H1 (cell line): Measurements from ENCODE around the gene KRT1. TPM values are rescaled to one million over a fixed set of nuclear protein-coding genes. Genes with fewer than 3 reads are reported as not detected.

ENCODE experiments used
- CTCF ChIA-PET: fragments of 300-600 bp; sonication (Branson Sonifier 250); formaldehyde crosslinking; loops from one replicate; lab custom pipeline; 2021; ENCODE audit not compliant: partially characterized antibody; lab: Charles Lee
- POLR2A ChIA-PET: fragments of 300-600 bp; sonication (Branson Sonifier 250); formaldehyde crosslinking; loops from one replicate; lab custom pipeline; 2021; ENCODE audit warnings: inconsistent platforms; ENCODE audit not compliant: partially characterized antibody; lab: Charles Lee
- DNase-seq, 2 experiments: peaks; one replicate each; pipeline versions ENCODE4 v3.0.0 to v3.0.0-alpha.2; 2010 to 2022; ENCODE audit warnings: low spot score in 2 of 2, low read depth in 1 of 2, mixed read lengths in 1 of 2
- FAIRE-seq: peaks from 2 replicates; lab custom pipeline; 2011; peaks lifted over from hg19 to GRCh38; lab: Jason Lieb, UNC
- H2AFZ ChIP-seq: 2 replicates; pipeline ENCODE4 v1.8.1; 2012; ENCODE audit warnings: low read length, inconsistent platforms
- H2AK5ac ChIP-seq: 2 replicates; pipeline ENCODE4 v1.6.1; 2013; ENCODE audit warnings: low read depth, low read length
- H2BK120ac ChIP-seq: replicated peaks from 2 replicates; pipeline ENCODE3; 2013; ENCODE audit warnings: low read depth, low read length, inconsistent platforms
- H2BK12ac ChIP-seq: 2 replicates; pipeline ENCODE4 v1.6.1; 2013; ENCODE audit warnings: low read depth, low read length
- H2BK15ac ChIP-seq: 2 replicates; pipeline ENCODE4 v1.6.1; 2013; ENCODE audit warnings: low read length
- H2BK20ac ChIP-seq: 2 replicates; pipeline ENCODE4 v1.6.1; 2013; ENCODE audit warnings: low read length
- H2BK5ac ChIP-seq: 2 replicates; pipeline ENCODE4 v1.6.1; 2013; ENCODE audit warnings: low read depth, low read length
- H3K14ac ChIP-seq: 2 replicates; pipeline ENCODE4 v1.6.1; 2013; ENCODE audit warnings: inconsistent platforms; ENCODE audit not compliant: insufficient read length
- H3K18ac ChIP-seq: 2 replicates; pipeline ENCODE4 v1.6.1; 2013; ENCODE audit warnings: low read length; ENCODE audit errors: extremely low read depth
- H3K23ac ChIP-seq: 2 replicates; pipeline ENCODE4 v1.6.1; 2013; ENCODE audit warnings: inconsistent platforms; ENCODE audit not compliant: insufficient read length
- H3K23me2 ChIP-seq: 2 replicates; pipeline ENCODE4 v1.6.1; 2013; ENCODE audit warnings: low read depth, low read length
- H3K27ac ChIP-seq: 2 replicates; pipeline ENCODE4 v1.6.1; 2011; ENCODE audit warnings: low read depth, low read length, inconsistent platforms
- H3K27me3 ChIP-seq, 4 experiments: replicated peaks in 1 of 4; 1 replicate in 1 of 4; 2 replicates in 3 of 4; pipeline versions ENCODE4 v1.6.1 to v1.8.1; 2011 to 2013; ENCODE audit warnings: low read length in 3 of 4, mild to moderate bottlenecking in 3 of 4, inconsistent platforms in 2 of 4, mixed read lengths in 2 of 4, moderate library complexity in 1 of 4; ENCODE audit not compliant: control insufficient read depth in 3 of 4, insufficient read depth in 3 of 4; ENCODE audit errors: extremely low read depth in 1 of 4
- H3K36me3 ChIP-seq, 4 experiments: 2 replicates each; pipeline versions ENCODE4 v1.6.1 to v1.8.1; 2011 to 2013; ENCODE audit warnings: mild to moderate bottlenecking in 4 of 4, low read length in 3 of 4, moderate library complexity in 2 of 4, control low read depth in 1 of 4, inconsistent platforms in 1 of 4; ENCODE audit not compliant: insufficient read depth in 4 of 4, control insufficient read depth in 2 of 4
- H3K4ac ChIP-seq: replicated peaks from 2 replicates; pipeline ENCODE3; 2013; ENCODE audit warnings: low read length, low read depth, mixed read lengths, inconsistent platforms; ENCODE audit not compliant: insufficient read length
- H3K4me1 ChIP-seq, 4 experiments: replicated peaks in 1 of 4; 1 replicate in 1 of 4; 2 replicates in 3 of 4; pipeline versions ENCODE4 v1.6.1 to v1.8.1; 2011 to 2013; ENCODE audit warnings: low read length in 3 of 4, inconsistent platforms in 2 of 4, mixed read lengths in 1 of 4; ENCODE audit not compliant: insufficient read depth in 4 of 4, control insufficient read depth in 3 of 4
- H3K4me2 ChIP-seq, 2 experiments: 2 replicates each; pipeline versions ENCODE4 v1.6.1 to v1.8.1; 2011 to 2013; ENCODE audit warnings: low read depth in 2 of 2, low read length in 2 of 2, control low read depth in 1 of 2, inconsistent platforms in 1 of 2, mild to moderate bottlenecking in 1 of 2; ENCODE audit not compliant: insufficient read depth in 1 of 2
- H3K4me3 ChIP-seq, 4 experiments: fragments of 200-600, 300-600 bp in 1 of 4; sonication (generic), shearing (Covaris generic), sonication (Bioruptor Twin) in 1 of 4; 2 replicates each; pipeline versions ENCODE4 v1.5.1 to v1.8.1; 2011 to 2016; ENCODE audit warnings: low read length in 4 of 4, low read depth in 3 of 4, control low read depth in 2 of 4, inconsistent platforms in 2 of 4, mild to moderate bottlenecking in 2 of 4, mixed read lengths in 1 of 4, moderate library complexity in 1 of 4; ENCODE audit not compliant: insufficient read depth in 2 of 4; ENCODE audit errors: extremely low read depth in 1 of 4
- H3K56ac ChIP-seq: replicated peaks from 2 replicates; pipeline ENCODE3; 2013; ENCODE audit warnings: low read depth, mild to moderate bottlenecking, mixed read lengths, low read length, inconsistent platforms; ENCODE audit not compliant: insufficient read length
- H3K79me1 ChIP-seq: 2 replicates; pipeline ENCODE4 v1.6.1; 2013; ENCODE audit warnings: low read depth, low read length, control low read depth
- H3K79me2 ChIP-seq, 2 experiments: 2 replicates each; pipeline versions ENCODE4 v1.6.1 to v1.8.1; 2012 to 2013; ENCODE audit warnings: low read length in 2 of 2, mild to moderate bottlenecking in 2 of 2, inconsistent platforms in 1 of 2; ENCODE audit not compliant: insufficient read depth in 2 of 2, control insufficient read depth in 1 of 2
- H3K9ac ChIP-seq, 4 experiments: replicated peaks in 1 of 4; 1 replicate in 1 of 4; 2 replicates in 3 of 4; pipeline versions ENCODE4 v1.6.1 to v1.8.1; 2011 to 2013; ENCODE audit warnings: low read depth in 3 of 4, low read length in 3 of 4, control low read depth in 2 of 4, mild to moderate bottlenecking in 2 of 4, moderate library complexity in 2 of 4, inconsistent platforms in 1 of 4; ENCODE audit errors: extremely low read depth in 1 of 4
- H3K9me3 ChIP-seq, 2 experiments: 2 replicates each; pipeline versions ENCODE4 v1.6.1 to v1.8.1; 2012 to 2013; ENCODE audit warnings: mild to moderate bottlenecking in 2 of 2, moderate library complexity in 2 of 2, control low read depth in 1 of 2, inconsistent platforms in 1 of 2, low read depth in 1 of 2, low read length in 1 of 2, mixed read lengths in 1 of 2; ENCODE audit not compliant: insufficient read depth in 2 of 2
- H4K20me1 ChIP-seq, 2 experiments: replicated peaks in 1 of 2; 2 replicates each; pipeline versions ENCODE3 to v1.8.1; 2011 to 2013; ENCODE audit warnings: inconsistent platforms in 2 of 2, low read length in 2 of 2, mild to moderate bottlenecking in 1 of 2; ENCODE audit not compliant: insufficient read depth in 2 of 2, control insufficient read depth in 1 of 2
- H4K5ac ChIP-seq: 2 replicates; pipeline ENCODE4 v1.6.1; 2013; ENCODE audit warnings: low read length, low read depth, mixed read lengths, inconsistent platforms; ENCODE audit not compliant: insufficient read length
- H4K8ac ChIP-seq: 2 replicates; pipeline ENCODE4 v1.8.0; 2013; ENCODE audit warnings: mild to moderate bottlenecking, moderate library complexity, low read length, inconsistent platforms; ENCODE audit not compliant: insufficient read depth; ENCODE audit errors: extremely low read depth
- H4K91ac ChIP-seq: replicated peaks from 2 replicates; pipeline ENCODE3; 2013; ENCODE audit warnings: low read length, mixed read lengths, inconsistent platforms; ENCODE audit not compliant: insufficient read length
- ASH2L ChIP-seq: fragments of 200-600, 300-600 bp; sonication (generic); IDR thresholded peaks from one replicate; pipeline ENCODE4 v1.7.1; 2017; ENCODE audit warnings: low read length
- CHD1 ChIP-seq: IDR thresholded peaks from 2 replicates; pipeline ENCODE4 v1.6.1; 2012; ENCODE audit warnings: low read depth, low read length, improper control_type of control experiment
- HDAC6 ChIP-seq: IDR thresholded peaks from one replicate; pipeline ENCODE4 v1.7.1; 2012; ENCODE audit warnings: low read depth, mild to moderate bottlenecking, inconsistent platforms, low read length, moderate library complexity
- JUN ChIP-seq: IDR thresholded peaks from 2 replicates; pipeline ENCODE4 v1.6.1; 2011; ENCODE audit warnings: low read depth, mild to moderate bottlenecking, improper control_type of control experiment, low read length
- KDM5A ChIP-seq: fragments of 200-600 bp; IDR thresholded peaks from 2 replicates; pipeline ENCODE4 v1.7.1; 2012; ENCODE audit warnings: mild to moderate bottlenecking, low read length, inconsistent platforms, mixed read lengths
- NANOG ChIP-seq: IDR thresholded peaks from 2 replicates; pipeline ENCODE4 v1.6.1; 2011; ENCODE audit warnings: low read length, low read depth, mild to moderate bottlenecking, inconsistent platforms; ENCODE audit not compliant: insufficient read depth, poor library complexity, severe bottlenecking
- RXRA ChIP-seq: IDR thresholded peaks from 2 replicates; pipeline ENCODE4 v1.6.1; 2011; ENCODE audit warnings: low read depth, mild to moderate bottlenecking, low read length, moderate library complexity; ENCODE audit not compliant: insufficient read depth
- SIN3A ChIP-seq, 2 experiments: IDR thresholded peaks in 1 of 2; conservative IDR thresholded peaks in 1 of 2; 2 replicates each; pipeline ENCODE4 v1.6.1; 2011 to 2012; ENCODE audit warnings: low read length in 2 of 2, improper control_type of control experiment in 1 of 2, low read depth in 1 of 2, mild to moderate bottlenecking in 1 of 2
- SIRT6 ChIP-seq: IDR thresholded peaks from one replicate; pipeline ENCODE4 v1.7.1; 2012; ENCODE audit warnings: low read length, inconsistent platforms
- SP1 ChIP-seq: IDR thresholded peaks from 2 replicates; pipeline ENCODE4 v1.6.1; 2011; ENCODE audit warnings: low read depth, low read length
- SUZ12 ChIP-seq: fragments of 200-600 bp; sonication (generic); IDR thresholded peaks from 2 replicates; pipeline ENCODE4 v1.6.1; 2012; ENCODE audit warnings: mild to moderate bottlenecking, inconsistent platforms, low read length, moderate library complexity, mixed read lengths
- YY1 ChIP-seq: IDR thresholded peaks from 2 replicates; pipeline ENCODE4 v1.6.1; 2011; ENCODE audit warnings: low read depth, mild to moderate bottlenecking, low read length
- WGBS, 2 experiments: shearing (Covaris generic) in 1 of 2; methylation state at CpG; one replicate each; pipeline versions ENCODE4 v1.1.6 to v1.1.7; 2013 to 2015; ENCODE audit warnings: low lambda C conversion rate in 2 of 2, mixed read lengths in 2 of 2, inconsistent platforms in 1 of 2, low coverage in 1 of 2, missing lambda C conversion rate in 1 of 2; ENCODE audit not compliant: insufficient replicate concordance in 2 of 2, insufficient coverage in 1 of 2, insufficient read length in 1 of 2; ENCODE audit errors: extremely low coverage in 1 of 2, missing lambda C conversion rate in 1 of 2; 5-methylcytosine and 5-hydroxymethylcytosine counted together
- polyA plus RNA-seq, 7 experiments: library from polyadenylated mRNA; depleted of rRNA in 3 of 7; stranded (reverse) in 5 of 7; unstranded in 2 of 7; fragments of >200 nt in 5 of 7; fragments of 200-250 nt in 2 of 7; gene quantifications; 1 replicate in 5 of 7; 2 replicates in 1 of 7; 4 replicates in 1 of 7; pipeline versions ENCODE4 v1.2.1 to v1.2.3, GENCODE V29; 2011 to 2013; ENCODE audit warnings: missing spikeins in 2 of 7, mixed read lengths in 2 of 7
- total RNA-seq: library from RNA; stranded (reverse); fragmentation: NEBNext Ultra II Directional; extraction: Animal tissue kit (Norgen Biotek cat#: 25700); gene quantifications from 2 replicates; pipeline ENCODE4 v1.2.1, GENCODE V29; 2021
- TF ChIP-seq, protein P1 (sequence below), 3 experiments: IDR thresholded peaks; 1 replicate in 2 of 3; 2 replicates in 1 of 3; pipeline versions ENCODE4 v1.5.1 to v1.6.1; 2011; ENCODE audit warnings: low read length in 3 of 3, mild to moderate bottlenecking in 3 of 3, inconsistent platforms in 2 of 3, low read depth in 1 of 3, moderate library complexity in 1 of 3; ENCODE audit not compliant: insufficient read depth in 1 of 3; ENCODE audit errors: control extremely low read depth in 1 of 3

KRT1 gene
- total and polyA plus RNA-seq, 2 of the 8 experiments (the other 6 are each of a cell fraction or from before 2014, with no cell fraction given): not detected

DNA sequence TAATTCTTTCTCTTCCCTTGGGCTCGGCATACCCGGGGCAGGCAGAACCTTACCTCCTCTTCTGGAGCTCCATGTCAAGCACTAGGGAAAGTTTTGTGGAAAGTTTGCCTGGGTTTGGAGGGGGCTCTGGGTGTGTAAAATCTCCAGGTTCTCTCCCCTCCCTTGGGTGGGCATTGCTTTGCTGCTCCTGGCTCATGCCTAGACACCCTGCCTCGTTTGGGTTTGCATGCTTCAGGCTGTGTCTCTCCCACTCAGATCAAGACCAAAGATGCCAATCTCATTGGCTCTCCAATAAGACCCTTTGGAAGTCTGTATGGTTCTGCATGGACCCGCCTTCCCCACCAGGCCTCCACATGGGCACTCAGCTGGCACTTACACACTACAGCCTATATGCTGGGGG is 22.0 kb downstream of the KRT1 start:
- CTCF ChIA-PET: interaction anchor here (0.9 to 3.9 kb wide), 7 partner anchors 8 to 215 kb away, joined by 3 to 18 read pairs (median 4); no protein-coding TSS in a partner anchor
- H2AFZ ChIP-seq: no peak overlapping the region

More for the DNA sequence above, 22.0 kb downstream of the KRT1 start:
- H3K4me1 ChIP-seq: no peaks in the 10 kb centered on the region
- POLR2A ChIA-PET: no interaction called here
- no peak overlapping the region for H4K91ac ChIP-seq
- no peaks in the 10 kb centered on the region for H3K23me2 ChIP-seq
- no peak overlapping the region for H4K5ac ChIP-seq
- H2BK120ac ChIP-seq: no peak overlapping the region
- no peaks in the 10 kb centered on the region for H3K9me3 ChIP-seq
- H2BK20ac ChIP-seq: no peak overlapping the region
- no peak overlapping the region for H2BK12ac ChIP-seq
- H3K14ac ChIP-seq: no peak overlapping the region
- H3K23ac ChIP-seq: no peak overlapping the region
- no peaks in the 10 kb centered on the region for H3K79me2 ChIP-seq
- 76% methylated on average over 4 of the region's 4 CpGs; no CpG with 5 or more reads in 1 of the 2 experiments for WGBS, 2 experiments
- no peak overlapping the region for H3K18ac ChIP-seq
- H4K20me1 ChIP-seq: no peaks in the 10 kb centered on the region
- no peak overlapping the region for H3K4ac ChIP-seq
- H4K8ac ChIP-seq: no peak overlapping the region
- H3K27me3 ChIP-seq: no peaks in the 10 kb centered on the region
- H3K4me2 ChIP-seq: no peak overlapping the region
- DNase-seq (no peak), FAIRE-seq (no peak)
- TF ChIP-seq SIN3A (conservative IDR thresholded peaks at IDR 0.05 in 1 of 2, IDR thresholded peaks at IDR 0.05 in 1 of 2; ENCODE audit: low read depth in 1 of 2, low read length in 2 of 2) (no peak), SUZ12 (no peak), NANOG (no peak), YY1 (no peak), ASH2L (no peak), SP1 (no peak), HDAC6 (no peak), SIRT6 (no peak), JUN (no peak), CHD1 (no peak), KDM5A (no peak), RXRA (no peak)
- TF ChIP-seq, protein P1, sequence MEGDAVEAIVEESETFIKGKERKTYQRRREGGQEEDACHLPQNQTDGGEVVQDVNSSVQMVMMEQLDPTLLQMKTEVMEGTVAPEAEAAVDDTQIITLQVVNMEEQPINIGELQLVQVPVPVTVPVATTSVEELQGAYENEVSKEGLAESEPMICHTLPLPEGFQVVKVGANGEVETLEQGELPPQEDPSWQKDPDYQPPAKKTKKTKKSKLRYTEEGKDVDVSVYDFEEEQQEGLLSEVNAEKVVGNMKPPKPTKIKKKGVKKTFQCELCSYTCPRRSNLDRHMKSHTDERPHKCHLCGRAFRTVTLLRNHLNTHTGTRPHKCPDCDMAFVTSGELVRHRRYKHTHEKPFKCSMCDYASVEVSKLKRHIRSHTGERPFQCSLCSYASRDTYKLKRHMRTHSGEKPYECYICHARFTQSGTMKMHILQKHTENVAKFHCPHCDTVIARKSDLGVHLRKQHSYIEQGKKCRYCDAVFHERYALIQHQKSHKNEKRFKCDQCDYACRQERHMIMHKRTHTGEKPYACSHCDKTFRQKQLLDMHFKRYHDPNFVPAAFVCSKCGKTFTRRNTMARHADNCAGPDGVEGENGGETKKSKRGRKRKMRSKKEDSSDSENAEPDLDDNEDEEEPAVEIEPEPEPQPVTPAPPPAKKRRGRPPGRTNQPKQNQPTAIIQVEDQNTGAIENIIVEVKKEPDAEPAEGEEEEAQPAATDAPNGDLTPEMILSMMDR (IDR thresholded peaks at IDR 0.05; ENCODE audit: control extremely low read depth in 1 of 3, insufficient read depth in 1 of 3, low read depth in 1 of 3, low read length in 3 of 3): no peak
- no peaks in the 10 kb centered on the region for H3K79me1 ChIP-seq
- no peak overlapping the region for H3K56ac ChIP-seq
- no peak overlapping the region for H2BK15ac ChIP-seq
- H3K36me3 ChIP-seq: no peaks in the 10 kb centered on the region
- H2BK5ac ChIP-seq: no peak overlapping the region
- no peak overlapping the region for H3K9ac ChIP-seq
- H3K4me3 ChIP-seq: no peak overlapping the region
- H2AK5ac ChIP-seq: no peak overlapping the region
- H3K27ac ChIP-seq: no peak overlapping the region
